SK-N-SH (cell line): ENCODE measurements around the gene HAGH. TPM values are rescaled to one million over a fixed set of nuclear protein-coding genes. Genes with fewer than 3 reads are reported as not detected.

Source experiments
- CTCF ChIA-PET: fragments of 300-600, 350-600 bp; formaldehyde crosslinking; extraction: SDS; loops from one replicate; lab custom pipeline; 2021; lab: Yijun Ruan, JAX
- POLR2A ChIA-PET: fragments of 350-600 bp; sonication (Branson Sonifier 250); formaldehyde crosslinking; extraction: SDS; loops from one replicate; lab custom pipeline; 2020; ENCODE audit warnings: antibody characterized with exemption, inconsistent platforms; lab: Yijun Ruan, JAX
- DNase-seq: peaks from one replicate; pipeline ENCODE4 v3.0.0; 2012
- H2AFZ ChIP-seq: fragments of 200-600 bp; sonication (generic); 2 replicates; pipeline ENCODE4 v1.8.1; 2016; ENCODE audit warnings: antibody characterized with exemption, mild to moderate bottlenecking, low read depth
- H3F3A ChIP-seq: fragments of 200-600 bp; sonication (generic); replicated peaks from 2 replicates; pipeline ENCODE3; 2016; ENCODE audit warnings: antibody characterized with exemption, mild to moderate bottlenecking; ENCODE audit not compliant: insufficient read depth
- H3K27ac ChIP-seq, 2 experiments: fragments of 200-500 bp in 1 of 2; fragments of 200-600 bp in 1 of 2; sonication (Bioruptor generic) in 1 of 2; sonication (generic), shearing (Covaris generic) in 1 of 2; 2 replicates each; pipeline versions ENCODE4 v1.5.1 to v1.6.1; 2014 to 2016; ENCODE audit warnings: low read depth in 2 of 2, inconsistent platforms in 1 of 2, low read length in 1 of 2, mild to moderate bottlenecking in 1 of 2, mixed read lengths in 1 of 2
- H3K27me3 ChIP-seq: fragments of 200-600 bp; sonication (generic), shearing (Covaris generic); 2 replicates; pipeline ENCODE4 v1.6.1; 2016; ENCODE audit warnings: mixed run types; ENCODE audit not compliant: insufficient read depth
- H3K36me3 ChIP-seq, 2 experiments: fragments of 200-500 bp in 1 of 2; fragments of 200-600 bp in 1 of 2; sonication (Bioruptor generic) in 1 of 2; sonication (generic) in 1 of 2; replicated peaks in 1 of 2; 2 replicates each; pipeline versions ENCODE3 to v1.5.1; 2014 to 2016; ENCODE audit warnings: low read length in 1 of 2, mild to moderate bottlenecking in 1 of 2; ENCODE audit not compliant: insufficient read depth in 2 of 2, control insufficient read depth in 1 of 2
- H3K4me1 ChIP-seq, 2 experiments: fragments of 200-500 bp in 1 of 2; fragments of 200-600 bp in 1 of 2; sonication (Bioruptor generic) in 1 of 2; sonication (generic), shearing (Covaris generic) in 1 of 2; 2 replicates each; pipeline versions ENCODE4 v1.5.1 to v1.6.1; 2014 to 2016; ENCODE audit warnings: low read depth in 1 of 2, low read length in 1 of 2, mixed run types in 1 of 2; ENCODE audit not compliant: insufficient read depth in 2 of 2, control insufficient read depth in 1 of 2
- H3K4me2 ChIP-seq: fragments of 200-600 bp; sonication (generic), shearing (Covaris generic); 2 replicates; pipeline ENCODE4 v1.6.1; 2017; ENCODE audit warnings: mixed run types
- H3K4me3 ChIP-seq, 2 experiments: fragments of 200-500 bp in 1 of 2; fragments of 200-600 bp in 1 of 2; sonication (Bioruptor generic) in 1 of 2; sonication (generic), shearing (Covaris generic) in 1 of 2; 2 replicates each; pipeline versions ENCODE4 v1.5.1 to v1.8.1; 2014 to 2016; ENCODE audit warnings: low read depth in 2 of 2, inconsistent platforms in 1 of 2, low read length in 1 of 2, mild to moderate bottlenecking in 1 of 2, mixed read lengths in 1 of 2, moderate library complexity in 1 of 2
- H3K79me2 ChIP-seq: fragments of 200-600 bp; sonication (generic); 2 replicates; pipeline ENCODE4 v1.8.1; 2017; ENCODE audit warnings: mild to moderate bottlenecking; ENCODE audit not compliant: insufficient read depth
- H3K9ac ChIP-seq: fragments of 200-600 bp; sonication (generic); 2 replicates; pipeline ENCODE4 v1.6.1; 2017; ENCODE audit warnings: mixed run types
- H3K9me2 ChIP-seq: fragments of 200-600 bp; sonication (generic); 2 replicates; pipeline ENCODE4 v1.6.1; 2017; ENCODE audit warnings: mixed run types
- H3K9me3 ChIP-seq: fragments of 200-600 bp; sonication (generic); 2 replicates; pipeline ENCODE4 v1.6.1; 2017; ENCODE audit warnings: mixed run types, mild to moderate bottlenecking, moderate library complexity
- H4K20me1 ChIP-seq: fragments of 200-600 bp; sonication (generic); 2 replicates; pipeline ENCODE4 v1.6.1; 2017; ENCODE audit warnings: mild to moderate bottlenecking, mixed run types; ENCODE audit not compliant: insufficient read depth
- CHD2 ChIP-seq: fragments of 150-350 bp; IDR thresholded peaks from 2 replicates; pipeline ENCODE4 v1.6.1; 2018; ENCODE audit warnings: low read length; ENCODE audit not compliant: partially characterized antibody
- EP300 ChIP-seq, 2 experiments: IDR thresholded peaks; 2 replicates each; pipeline versions ENCODE4 v1.4.0 to v1.6.1; 2012; ENCODE audit warnings: borderline replicate concordance in 1 of 2, low read depth in 1 of 2, low read length in 1 of 2
- FOXJ3 ChIP-seq: sonication (generic); formaldehyde crosslinking; IDR thresholded peaks from 2 replicates; pipeline ENCODE4 v1.5.1; 2020; ENCODE audit warnings: mild to moderate bottlenecking, missing genetic modification reagents
- GATA2 ChIP-seq: sonication (generic); formaldehyde crosslinking; IDR thresholded peaks from 2 replicates; pipeline ENCODE4 v1.5.0; 2020; ENCODE audit warnings: mild to moderate bottlenecking, missing genetic modification reagents
- JUND ChIP-seq: IDR thresholded peaks from 2 replicates; pipeline ENCODE4 v1.4.0; 2012
- MAX ChIP-seq: IDR thresholded peaks from 2 replicates; pipeline ENCODE4 v1.4.0; 2012; ENCODE audit warnings: low read depth
- MEF2A ChIP-seq: IDR thresholded peaks from 2 replicates; pipeline ENCODE4 v1.4.0; 2012; ENCODE audit warnings: low read depth, borderline replicate concordance
- MXI1 ChIP-seq: IDR thresholded peaks from 2 replicates; pipeline ENCODE4 v1.6.1; 2012; ENCODE audit warnings: mild to moderate bottlenecking, low read depth, low read length, improper control_type of control experiment
- NFIC ChIP-seq: IDR thresholded peaks from 2 replicates; pipeline ENCODE4 v1.4.0; 2012; ENCODE audit warnings: borderline replicate concordance
- NRF1 ChIP-seq: IDR thresholded peaks from 2 replicates; pipeline ENCODE4 v1.6.1; 2012; ENCODE audit warnings: low read depth, mild to moderate bottlenecking, low read length
- POLR2AphosphoS5 ChIP-seq: IDR thresholded peaks from 2 replicates; pipeline ENCODE4 v1.6.1; 2012; ENCODE audit warnings: low read depth, low read length
- RFX5 ChIP-seq: IDR thresholded peaks from 2 replicates; pipeline ENCODE4 v1.6.1; 2012; ENCODE audit warnings: mild to moderate bottlenecking, improper control_type of control experiment, low read length
- SIN3A ChIP-seq: IDR thresholded peaks from 2 replicates; pipeline ENCODE4 v1.6.1; 2012; ENCODE audit warnings: low read depth, mild to moderate bottlenecking, low read length, moderate library complexity, borderline replicate concordance
- SMC3 ChIP-seq: IDR thresholded peaks from 2 replicates; pipeline ENCODE4 v1.6.1; 2012; ENCODE audit warnings: low read depth, low read length, improper control_type of control experiment
- TAF1 ChIP-seq: IDR thresholded peaks from 2 replicates; pipeline ENCODE4 v1.6.1; 2012; ENCODE audit warnings: low read depth, mild to moderate bottlenecking, low read length, moderate library complexity, borderline replicate concordance
- TEAD4 ChIP-seq: IDR thresholded peaks from 2 replicates; pipeline ENCODE4 v1.4.0; 2012; ENCODE audit warnings: mild to moderate bottlenecking, borderline replicate concordance; ENCODE audit not compliant: insufficient read depth
- YY1 ChIP-seq: IDR thresholded peaks from 2 replicates; pipeline ENCODE4 v1.4.0; 2012; ENCODE audit warnings: low read depth, mild to moderate bottlenecking
- WGBS: methylation state at CpG from one replicate; pipeline ENCODE4 v1.1.6; 2017; ENCODE audit warnings: low lambda C conversion rate; 5-methylcytosine and 5-hydroxymethylcytosine counted together
- polyA plus RNA-seq, 3 experiments: library from polyadenylated mRNA; depleted of rRNA; stranded (reverse); fragments of >200 nt; gene quantifications; 2 replicates each; pipeline ENCODE4 v1.2.3, GENCODE V29; 2012
- TF ChIP-seq, protein P1 (sequence below): IDR thresholded peaks from 2 replicates; pipeline ENCODE4; 2012
- TF ChIP-seq, protein P2 (sequence below): IDR thresholded peaks from 2 replicates; pipeline ENCODE4 v1.4.0; 2012; ENCODE audit warnings: low read depth, borderline replicate concordance

The HAGH gene
- polyA plus RNA-seq, 1 of the 3 experiments (the other 2 are of a cell fraction) = 138 TPM

- Histone ChIP-seq H3K4me3 (no peak overlapping the region), H3F3A (no peaks in the 10 kb centered on the region), H3K4me2 (no peak overlapping the region), H2AFZ (no peak overlapping the region), H3K36me3 (peaks cover 16 to 27% of the 10 kb centered on the region in 2 experiments), H3K9me3 (no peaks in the 10 kb centered on the region), H3K9me2 (no peaks in the 10 kb centered on the region), H3K4me1 (peaks cover 0 to 10% of the 10 kb centered on the region in 2 experiments; a peak in 3 of 4 replicates), H3K27me3 (no peaks in the 10 kb centered on the region), H3K9ac (no peak overlapping the region), H3K27ac (no peak overlapping the region), H3K79me2 (peaks cover 39% of the 10 kb centered on the region), H4K20me1 (no peaks in the 10 kb centered on the region)
- DNase-seq = no peak
- ChIA-PET CTCF (no interaction called here), POLR2A (no interaction called here)
- WGBS = 88% methylated on average over 17 of the region's 19 CpGs
- TF ChIP-seq, protein P1, sequence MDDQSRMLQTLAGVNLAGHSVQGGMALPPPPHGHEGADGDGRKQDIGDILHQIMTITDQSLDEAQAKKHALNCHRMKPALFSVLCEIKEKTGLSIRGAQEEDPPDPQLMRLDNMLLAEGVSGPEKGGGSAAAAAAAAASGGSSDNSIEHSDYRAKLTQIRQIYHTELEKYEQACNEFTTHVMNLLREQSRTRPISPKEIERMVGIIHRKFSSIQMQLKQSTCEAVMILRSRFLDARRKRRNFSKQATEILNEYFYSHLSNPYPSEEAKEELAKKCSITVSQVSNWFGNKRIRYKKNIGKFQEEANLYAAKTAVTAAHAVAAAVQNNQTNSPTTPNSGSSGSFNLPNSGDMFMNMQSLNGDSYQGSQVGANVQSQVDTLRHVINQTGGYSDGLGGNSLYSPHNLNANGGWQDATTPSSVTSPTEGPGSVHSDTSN = no peak
- no peak for TF ChIP-seq MXI1
- TF ChIP-seq SIN3A = no peak
- no peak for TF ChIP-seq MAX
- no peak for TF ChIP-seq CHD2
- TF ChIP-seq POLR2AphosphoS5 = no peak
- TF ChIP-seq FOXJ3 (CRISPR knock-in tag) = no peak
- TF ChIP-seq TEAD4 = no peak
- TF ChIP-seq MEF2A = no peak
- TF ChIP-seq SMC3 = no peak
- no peak for TF ChIP-seq NRF1
These were observed 4.8 kb upstream of the HAGH start for GRCh38 chr16:1831186-1832075.

DNA sequence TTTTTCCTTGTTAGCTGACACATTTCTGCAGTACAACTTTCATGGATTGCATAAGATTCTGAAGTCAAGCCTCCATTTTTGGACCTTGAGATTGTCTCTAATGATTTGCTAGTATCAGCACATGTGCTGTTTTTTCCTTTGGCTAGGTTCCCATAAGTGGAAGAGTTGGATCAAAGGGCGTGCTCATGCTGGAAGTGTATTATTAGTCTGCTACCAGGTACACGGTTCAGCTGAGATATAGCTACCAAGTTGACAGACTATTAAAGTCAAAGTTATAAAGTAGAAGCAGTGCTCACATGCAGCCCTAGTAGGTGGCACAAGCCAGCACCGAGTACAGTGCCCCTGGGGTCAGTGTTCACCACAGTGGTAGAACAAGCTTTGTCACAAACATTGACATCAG is 3.6 kb upstream of the HAGH start:
- Histone ChIP-seq H4K20me1 (no peaks in the 10 kb centered on the region), H3K27ac (no peak overlapping the region)
- WGBS = 57% methylated on average over 3 of the region's 3 CpGs
- TF ChIP-seq FOXJ3 (CRISPR knock-in tag) (no peak), TAF1 (no peak), JUND (no peak), SMC3 (no peak), NFIC (no peak), GATA2 (no peak), EP300 (IDR thresholded peaks at IDR 0.05; ENCODE audit: borderline replicate concordance in 1 of 2, low read depth in 1 of 2, low read length in 1 of 2) (no peak), RFX5 (no peak), YY1 (no peak)
- TF ChIP-seq, protein P2, sequence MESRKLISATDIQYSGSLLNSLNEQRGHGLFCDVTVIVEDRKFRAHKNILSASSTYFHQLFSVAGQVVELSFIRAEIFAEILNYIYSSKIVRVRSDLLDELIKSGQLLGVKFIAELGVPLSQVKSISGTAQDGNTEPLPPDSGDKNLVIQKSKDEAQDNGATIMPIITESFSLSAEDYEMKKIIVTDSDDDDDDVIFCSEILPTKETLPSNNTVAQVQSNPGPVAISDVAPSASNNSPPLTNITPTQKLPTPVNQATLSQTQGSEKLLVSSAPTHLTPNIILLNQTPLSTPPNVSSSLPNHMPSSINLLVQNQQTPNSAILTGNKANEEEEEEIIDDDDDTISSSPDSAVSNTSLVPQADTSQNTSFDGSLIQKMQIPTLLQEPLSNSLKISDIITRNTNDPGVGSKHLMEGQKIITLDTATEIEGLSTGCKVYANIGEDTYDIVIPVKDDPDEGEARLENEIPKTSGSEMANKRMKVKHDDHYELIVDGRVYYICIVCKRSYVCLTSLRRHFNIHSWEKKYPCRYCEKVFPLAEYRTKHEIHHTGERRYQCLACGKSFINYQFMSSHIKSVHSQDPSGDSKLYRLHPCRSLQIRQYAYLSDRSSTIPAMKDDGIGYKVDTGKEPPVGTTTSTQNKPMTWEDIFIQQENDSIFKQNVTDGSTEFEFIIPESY = no peak
- TF ChIP-seq, protein P1 = no peak
- TF ChIP-seq, all 33 proteins: peak for 0
- no peaks in the 10 kb centered on the region for H3K9me2 ChIP-seq
- H3K36me3 ChIP-seq = peaks cover 16 to 27% of the 10 kb centered on the region in 2 experiments
- peaks cover 0 to 18% of the 10 kb centered on the region in 2 experiments; a peak in 3 of 4 replicates for H3K4me1 ChIP-seq
- H3K4me2 ChIP-seq = no peak overlapping the region
- H3K79me2 ChIP-seq = peaks cover 47% of the 10 kb centered on the region
- no peak overlapping the region for H3K4me3 ChIP-seq
- H3K9ac ChIP-seq = no peak overlapping the region
- H3F3A ChIP-seq = no peaks in the 10 kb centered on the region
- POLR2A ChIA-PET = no interaction called here
- H3K27me3 ChIP-seq = no peaks in the 10 kb centered on the region
- H2AFZ ChIP-seq = no peak overlapping the region
- H3K9me3 ChIP-seq = no peaks in the 10 kb centered on the region
- no peak for DNase-seq
- CTCF ChIA-PET = no interaction called here
